ENCODE measurements around the gene HCLS1.

Gene HCLS1

GRCh38 chr3:121660356-121661171 is at the start of gene HCLS1:
Gene HCLS1, minus strand, starts transcription at chr3:121660903. Its CDS starts 2,556 bp downstream, at chr3:121658347.
- H3K79me2 ChIP-seq (ENCODE audit: insufficient read depth, low read length), result peaks cover 28% of the 10 kb centered on the region
- H4K20me1 ChIP-seq (ENCODE audit: low read depth, low read length), result no peaks in the 10 kb centered on the region
- H3K9me3 ChIP-seq (ENCODE audit: insufficient read depth, low read length), result no peaks in the 10 kb centered on the region
- H3K36me3 ChIP-seq (ENCODE audit: low read length), result peaks cover 6% of the 10 kb centered on the region; the same call in 1 of the 2 replicates
- no peaks in the 10 kb centered on the region for H3K27me3 ChIP-seq (ENCODE audit: low read length)
- peak within 1 kb of the TSS; percentile 83 for H3K4me2 ChIP-seq (ENCODE audit: low read depth, low read length, poor library complexity, severe bottlenecking)
- TF ChIP-seq CTCF (IDR thresholded peaks at IDR 0.05; ENCODE audit: insufficient read depth, low read length, poor library complexity, severe bottlenecking) (no peak), EZH2phosphoT487 (conservative IDR thresholded peaks at IDR 0.05; ENCODE audit: low read length) (no peak)
- peak within 1 kb of the TSS; percentile 61 for H3K9ac ChIP-seq (ENCODE audit: low read length)
- H3F3A ChIP-seq (ENCODE audit: insufficient read depth), result no peaks in the 10 kb centered on the region
- H3K4me3 ChIP-seq (ENCODE audit: insufficient read depth, low read length, poor library complexity, severe bottlenecking), result peak within 1 kb of the TSS; percentile 65
- peak within 1 kb of the TSS; percentile 59 for H2AFZ ChIP-seq (ENCODE audit: low read depth, low read length, severe bottlenecking)
- H3K27ac ChIP-seq (ENCODE audit: low read depth, low read length), result peak within 1 kb of the TSS; percentile 77
- H3K9me2 ChIP-seq (replicated peaks; ENCODE audit: insufficient read depth, low read length), result no peaks in the 10 kb centered on the region

- Histone ChIP-seq H3K36me3 (ENCODE audit: low read length) (no peaks in the 10 kb centered on the region), H3F3A (ENCODE audit: insufficient read depth) (no peaks in the 10 kb centered on the region), H3K9me3 (ENCODE audit: insufficient read depth, low read length) (no peaks in the 10 kb centered on the region), H3K9ac (ENCODE audit: low read length) (no peak overlapping the region), H4K20me1 (ENCODE audit: low read depth, low read length) (no peaks in the 10 kb centered on the region), H3K79me2 (ENCODE audit: insufficient read depth, low read length) (no peaks in the 10 kb centered on the region), H3K4me2 (ENCODE audit: low read depth, low read length, poor library complexity, severe bottlenecking) (no peak overlapping the region), H3K27me3 (ENCODE audit: low read length) (no peaks in the 10 kb centered on the region), H2AFZ (ENCODE audit: low read depth, low read length, severe bottlenecking) (no peak overlapping the region), H3K27ac (ENCODE audit: low read depth, low read length) (no peak overlapping the region), H3K4me3 (ENCODE audit: insufficient read depth, low read length, poor library complexity, severe bottlenecking) (no peak overlapping the region), H3K9me2 (replicated peaks; ENCODE audit: insufficient read depth, low read length) (no peaks in the 10 kb centered on the region)
- no peak for TF ChIP-seq CTCF (IDR thresholded peaks at IDR 0.05; ENCODE audit: insufficient read depth, low read length, poor library complexity, severe bottlenecking)
- no peak for TF ChIP-seq EZH2phosphoT487 (conservative IDR thresholded peaks at IDR 0.05; ENCODE audit: low read length)
Observed at GRCh38 chr3:121710347-121710746, 49.6 kb upstream of the HCLS1 start.

GRCh38 chr3:121707531-121708273 is 47.0 kb upstream of the HCLS1 start:
- no peaks in the 10 kb centered on the region for H3F3A ChIP-seq (ENCODE audit: insufficient read depth)
- no peaks in the 10 kb centered on the region for H3K27me3 ChIP-seq (ENCODE audit: low read length)
- no peaks in the 10 kb centered on the region for H3K9me3 ChIP-seq (ENCODE audit: insufficient read depth, low read length)
- TF ChIP-seq EZH2phosphoT487 (conservative IDR thresholded peaks at IDR 0.05; ENCODE audit: low read length) (no peak), CTCF (IDR thresholded peaks at IDR 0.05; ENCODE audit: insufficient read depth, low read length, poor library complexity, severe bottlenecking) (no peak)
- H2AFZ ChIP-seq (ENCODE audit: low read depth, low read length, severe bottlenecking), result no peak overlapping the region
- H3K4me3 ChIP-seq (ENCODE audit: insufficient read depth, low read length, poor library complexity, severe bottlenecking), result no peak overlapping the region
- H3K36me3 ChIP-seq (ENCODE audit: low read length), result 0 out of 2 replicates have a peak, but pooled peaks cover 2% of the 10 kb centered on the region
- H4K20me1 ChIP-seq (ENCODE audit: low read depth, low read length), result no peaks in the 10 kb centered on the region
- no peaks in the 10 kb centered on the region for H3K79me2 ChIP-seq (ENCODE audit: insufficient read depth, low read length)
- no peaks in the 10 kb centered on the region for H3K9me2 ChIP-seq (replicated peaks; ENCODE audit: insufficient read depth, low read length)
- H3K4me2 ChIP-seq (ENCODE audit: low read depth, low read length, poor library complexity, severe bottlenecking), result no peak overlapping the region
- H3K27ac ChIP-seq (ENCODE audit: low read depth, low read length), result no peak overlapping the region
- no peak overlapping the region for H3K9ac ChIP-seq (ENCODE audit: low read length)

Data from SU-DHL-6 (cell line).